ENCODE data around the gene CHAF1A.
A peak's percentile ranks its signal among the peaks of the same experiment; 100 is the strongest.

Gene CHAF1A

GRCh38 chr19:4409123-4409933 lies 6.9 kb downstream of the CHAF1A start:
- DNase-seq (ENCODE audit: low read depth) = no peak

GRCh38 chr19:4413588-4413987 lies 11.1 kb downstream of the CHAF1A start:
- DNase-seq (ENCODE audit: low read depth) = no peak

- DNase-seq (ENCODE audit: low read depth) = peak; percentile 58
Measured at GRCh38 chr19:4414144-4414799, 11.8 kb downstream of the CHAF1A start.

GRCh38 chr19:4414800-4415321 lies 12.4 kb downstream of the CHAF1A start:
- no peak for DNase-seq (ENCODE audit: low read depth)

- DNase-seq (ENCODE audit: low read depth) = no peak
Measured at GRCh38 chr19:4415352-4415751, 12.9 kb downstream of the CHAF1A start.

GRCh38 chr19:4416268-4416667 lies 13.8 kb downstream of the CHAF1A start:
- no peak for DNase-seq (ENCODE audit: low read depth)

- DNase-seq (ENCODE audit: low read depth) = no peak
Measured at GRCh38 chr19:4423416-4424126, 21.1 kb downstream of the CHAF1A start.

GRCh38 chr19:4425537-4425936 lies 23.1 kb downstream of the CHAF1A start:
- DNase-seq (ENCODE audit: low read depth) = peak; percentile 96

GRCh38 chr19:4428326-4428975 lies 26.0 kb downstream of the CHAF1A start:
- DNase-seq (ENCODE audit: low read depth) = no peak

GRCh38 chr19:4429256-4429655 lies 26.8 kb downstream of the CHAF1A start:
- DNase-seq (ENCODE audit: low read depth) = no peak

GRCh38 chr19:4429771-4430171 lies 27.3 kb downstream of the CHAF1A start:
- no peak for DNase-seq (ENCODE audit: low read depth)

GRCh38 chr19:4430760-4431159 lies 28.3 kb downstream of the CHAF1A start:
- no peak for DNase-seq (ENCODE audit: low read depth)

GRCh38 chr19:4431296-4431695 lies 28.9 kb downstream of the CHAF1A start:
- DNase-seq (ENCODE audit: low read depth) = no peak

- DNase-seq (ENCODE audit: low read depth) = no peak
Measured at GRCh38 chr19:4431808-4432674, 29.6 kb downstream of the CHAF1A start.

- no peak for DNase-seq (ENCODE audit: low read depth)
Measured at GRCh38 chr19:4432918-4433506, 30.6 kb downstream of the CHAF1A start.

- no peak for DNase-seq (ENCODE audit: low read depth)
Measured at GRCh38 chr19:4434391-4434790, 32.0 kb downstream of the CHAF1A start.

GRCh38 chr19:4436231-4436630 lies 33.8 kb downstream of the CHAF1A start:
- no peak for DNase-seq (ENCODE audit: low read depth)

GRCh38 chr19:4437103-4437502 lies 34.7 kb downstream of the CHAF1A start:
- DNase-seq (ENCODE audit: low read depth) = no peak

- no peak for DNase-seq (ENCODE audit: low read depth)
Measured at GRCh38 chr19:4439243-4439642, 36.8 kb downstream of the CHAF1A start.

GRCh38 chr19:4441994-4442818 lies 39.8 kb downstream of the CHAF1A start:
- no peak for DNase-seq (ENCODE audit: low read depth)
